HG03175 (cell line): Measurements from ENCODE around the gene HEATR1.
"Not testable (repeated sequence)": the region's sequence is repeated elsewhere in the genome, so short reads cannot be mapped to it uniquely, and the experiment has no call there.

ENCODE experiments used
- ATAC-seq: cut with Tn5 transposase; IDR thresholded peaks from one replicate; pipeline ENCODE4 v1.9.1; 2021; ENCODE audit warnings: mild to moderate bottlenecking, moderate library complexity; ENCODE audit not compliant: unreplicated experiment

The HEATR1 gene

GRCh38 chr1:236589531-236589930, 14.8 kb downstream of the HEATR1 start:
- ATAC-seq = no peak

GRCh38 chr1:236581528-236581927, 22.8 kb downstream of the HEATR1 start:
- ATAC-seq = no peak

GRCh38 chr1:236580404-236580803, 23.9 kb downstream of the HEATR1 start:
- ATAC-seq = not testable (repeated sequence)

GRCh38 chr1:236578661-236579060, 25.7 kb downstream of the HEATR1 start:
- ATAC-seq = no peak

- not testable (repeated sequence) for ATAC-seq
Measured at GRCh38 chr1:236577041-236577440, 27.3 kb downstream of the HEATR1 start.

GRCh38 chr1:236576004-236576403, 28.3 kb downstream of the HEATR1 start:
- no peak for ATAC-seq

GRCh38 chr1:236575523-236575922, 28.8 kb downstream of the HEATR1 start:
- no peak for ATAC-seq

GRCh38 chr1:236568285-236568894, 35.9 kb downstream of the HEATR1 start:
- ATAC-seq = no peak

- no peak for ATAC-seq
Measured at GRCh38 chr1:236565530-236565929, 38.8 kb downstream of the HEATR1 start.

- ATAC-seq = no peak
Measured at GRCh38 chr1:236561976-236562375, 42.3 kb downstream of the HEATR1 start.

GRCh38 chr1:236560213-236560771, 44.0 kb downstream of the HEATR1 start:
- no peak for ATAC-seq

GRCh38 chr1:236558846-236559245, 45.5 kb downstream of the HEATR1 start:
- no peak for ATAC-seq

GRCh38 chr1:236558081-236558480, 46.2 kb downstream of the HEATR1 start:
- ATAC-seq = no peak

- no peak for ATAC-seq
Measured at GRCh38 chr1:236556606-236557005, 47.7 kb downstream of the HEATR1 start.

- ATAC-seq = no peak
Measured at GRCh38 chr1:236553370-236553769, 50.9 kb downstream of the HEATR1 start.

GRCh38 chr1:236552901-236553300, 51.4 kb downstream of the HEATR1 start:
- ATAC-seq = no peak

GRCh38 chr1:236552096-236552495, 52.2 kb downstream of the HEATR1 start:
- no peak for ATAC-seq

GRCh38 chr1:236550961-236551851, 53.1 kb downstream of the HEATR1 start:
- no peak for ATAC-seq

- no peak for ATAC-seq
Measured at GRCh38 chr1:236548452-236548851, 55.9 kb downstream of the HEATR1 start.

- no peak for ATAC-seq
Measured at GRCh38 chr1:236545621-236546169, 58.6 kb downstream of the HEATR1 start.

- ATAC-seq = no peak
Measured at GRCh38 chr1:236543065-236543669, 61.1 kb downstream of the HEATR1 start.
